SK-N-SH (cell line): Measurements from ENCODE around the gene PCNX2. TPM values are rescaled to one million over a fixed set of nuclear protein-coding genes. Genes with fewer than 3 reads are reported as not detected.

Source experiments
- CTCF ChIA-PET: fragments of 300-600, 350-600 bp; formaldehyde crosslinking; extraction: SDS; loops from one replicate; lab custom pipeline; 2021; lab: Yijun Ruan, JAX
- POLR2A ChIA-PET: fragments of 350-600 bp; sonication (Branson Sonifier 250); formaldehyde crosslinking; extraction: SDS; loops from one replicate; lab custom pipeline; 2020; ENCODE audit warnings: antibody characterized with exemption, inconsistent platforms; lab: Yijun Ruan, JAX
- DNase-seq: peaks from one replicate; pipeline ENCODE4 v3.0.0; 2012
- H2AFZ ChIP-seq: fragments of 200-600 bp; sonication (generic); 2 replicates; pipeline ENCODE4 v1.8.1; 2016; ENCODE audit warnings: antibody characterized with exemption, mild to moderate bottlenecking, low read depth
- H3F3A ChIP-seq: fragments of 200-600 bp; sonication (generic); replicated peaks from 2 replicates; pipeline ENCODE3; 2016; ENCODE audit warnings: antibody characterized with exemption, mild to moderate bottlenecking; ENCODE audit not compliant: insufficient read depth
- H3K27ac ChIP-seq, 2 experiments: fragments of 200-500 bp in 1 of 2; fragments of 200-600 bp in 1 of 2; sonication (Bioruptor generic) in 1 of 2; sonication (generic), shearing (Covaris generic) in 1 of 2; 2 replicates each; pipeline versions ENCODE4 v1.5.1 to v1.6.1; 2014 to 2016; ENCODE audit warnings: low read depth in 2 of 2, inconsistent platforms in 1 of 2, low read length in 1 of 2, mild to moderate bottlenecking in 1 of 2, mixed read lengths in 1 of 2
- H3K27me3 ChIP-seq: fragments of 200-600 bp; sonication (generic), shearing (Covaris generic); 2 replicates; pipeline ENCODE4 v1.6.1; 2016; ENCODE audit warnings: mixed run types; ENCODE audit not compliant: insufficient read depth
- H3K36me3 ChIP-seq, 2 experiments: fragments of 200-500 bp in 1 of 2; fragments of 200-600 bp in 1 of 2; sonication (Bioruptor generic) in 1 of 2; sonication (generic) in 1 of 2; replicated peaks in 1 of 2; 2 replicates each; pipeline versions ENCODE3 to v1.5.1; 2014 to 2016; ENCODE audit warnings: low read length in 1 of 2, mild to moderate bottlenecking in 1 of 2; ENCODE audit not compliant: insufficient read depth in 2 of 2, control insufficient read depth in 1 of 2
- H3K4me1 ChIP-seq, 2 experiments: fragments of 200-500 bp in 1 of 2; fragments of 200-600 bp in 1 of 2; sonication (Bioruptor generic) in 1 of 2; sonication (generic), shearing (Covaris generic) in 1 of 2; 2 replicates each; pipeline versions ENCODE4 v1.5.1 to v1.6.1; 2014 to 2016; ENCODE audit warnings: low read depth in 1 of 2, low read length in 1 of 2, mixed run types in 1 of 2; ENCODE audit not compliant: insufficient read depth in 2 of 2, control insufficient read depth in 1 of 2
- H3K4me2 ChIP-seq: fragments of 200-600 bp; sonication (generic), shearing (Covaris generic); 2 replicates; pipeline ENCODE4 v1.6.1; 2017; ENCODE audit warnings: mixed run types
- H3K4me3 ChIP-seq, 2 experiments: fragments of 200-500 bp in 1 of 2; fragments of 200-600 bp in 1 of 2; sonication (Bioruptor generic) in 1 of 2; sonication (generic), shearing (Covaris generic) in 1 of 2; 2 replicates each; pipeline versions ENCODE4 v1.5.1 to v1.8.1; 2014 to 2016; ENCODE audit warnings: low read depth in 2 of 2, inconsistent platforms in 1 of 2, low read length in 1 of 2, mild to moderate bottlenecking in 1 of 2, mixed read lengths in 1 of 2, moderate library complexity in 1 of 2
- H3K79me2 ChIP-seq: fragments of 200-600 bp; sonication (generic); 2 replicates; pipeline ENCODE4 v1.8.1; 2017; ENCODE audit warnings: mild to moderate bottlenecking; ENCODE audit not compliant: insufficient read depth
- H3K9ac ChIP-seq: fragments of 200-600 bp; sonication (generic); 2 replicates; pipeline ENCODE4 v1.6.1; 2017; ENCODE audit warnings: mixed run types
- H3K9me2 ChIP-seq: fragments of 200-600 bp; sonication (generic); 2 replicates; pipeline ENCODE4 v1.6.1; 2017; ENCODE audit warnings: mixed run types
- H3K9me3 ChIP-seq: fragments of 200-600 bp; sonication (generic); 2 replicates; pipeline ENCODE4 v1.6.1; 2017; ENCODE audit warnings: mixed run types, mild to moderate bottlenecking, moderate library complexity
- H4K20me1 ChIP-seq: fragments of 200-600 bp; sonication (generic); 2 replicates; pipeline ENCODE4 v1.6.1; 2017; ENCODE audit warnings: mild to moderate bottlenecking, mixed run types; ENCODE audit not compliant: insufficient read depth
- CHD2 ChIP-seq: fragments of 150-350 bp; IDR thresholded peaks from 2 replicates; pipeline ENCODE4 v1.6.1; 2018; ENCODE audit warnings: low read length; ENCODE audit not compliant: partially characterized antibody
- CTCF ChIP-seq: fragments of 200-600 bp; sonication (generic); IDR thresholded peaks from 2 replicates; pipeline ENCODE4 v1.6.1; 2017; ENCODE audit warnings: antibody characterized with exemption, mild to moderate bottlenecking, moderate library complexity
- ELF1 ChIP-seq: IDR thresholded peaks from 2 replicates; pipeline ENCODE4 v1.4.0; 2012
- EP300 ChIP-seq, 2 experiments: IDR thresholded peaks; 2 replicates each; pipeline versions ENCODE4 v1.4.0 to v1.6.1; 2012; ENCODE audit warnings: borderline replicate concordance in 1 of 2, low read depth in 1 of 2, low read length in 1 of 2
- FOSL2 ChIP-seq: IDR thresholded peaks from 2 replicates; pipeline ENCODE4 v1.4.0; 2012; ENCODE audit warnings: low read depth, mild to moderate bottlenecking, moderate library complexity, borderline replicate concordance
- FOXJ3 ChIP-seq: sonication (generic); formaldehyde crosslinking; IDR thresholded peaks from 2 replicates; pipeline ENCODE4 v1.5.1; 2020; ENCODE audit warnings: mild to moderate bottlenecking, missing genetic modification reagents
- FOXM1 ChIP-seq: IDR thresholded peaks from 2 replicates; pipeline ENCODE4 v1.4.0; 2012; ENCODE audit warnings: low read depth, mild to moderate bottlenecking
- GABPA ChIP-seq: IDR thresholded peaks from 2 replicates; pipeline ENCODE4 v1.4.0; 2012; ENCODE audit warnings: low read depth, mild to moderate bottlenecking
- GATA2 ChIP-seq: sonication (generic); formaldehyde crosslinking; IDR thresholded peaks from 2 replicates; pipeline ENCODE4 v1.5.0; 2020; ENCODE audit warnings: mild to moderate bottlenecking, missing genetic modification reagents
- MAX ChIP-seq: IDR thresholded peaks from 2 replicates; pipeline ENCODE4 v1.4.0; 2012; ENCODE audit warnings: low read depth
- MXI1 ChIP-seq: IDR thresholded peaks from 2 replicates; pipeline ENCODE4 v1.6.1; 2012; ENCODE audit warnings: mild to moderate bottlenecking, low read depth, low read length, improper control_type of control experiment
- NFIC ChIP-seq: IDR thresholded peaks from 2 replicates; pipeline ENCODE4 v1.4.0; 2012; ENCODE audit warnings: borderline replicate concordance
- NRF1 ChIP-seq: IDR thresholded peaks from 2 replicates; pipeline ENCODE4 v1.6.1; 2012; ENCODE audit warnings: low read depth, mild to moderate bottlenecking, low read length
- PBX3 ChIP-seq: IDR thresholded peaks from 2 replicates; pipeline ENCODE4; 2012
- RAD21 ChIP-seq: IDR thresholded peaks from 2 replicates; pipeline ENCODE4 v1.6.1; 2012; ENCODE audit warnings: mild to moderate bottlenecking, low read length
- RFX5 ChIP-seq: IDR thresholded peaks from 2 replicates; pipeline ENCODE4 v1.6.1; 2012; ENCODE audit warnings: mild to moderate bottlenecking, improper control_type of control experiment, low read length
- SIN3A ChIP-seq: IDR thresholded peaks from 2 replicates; pipeline ENCODE4 v1.6.1; 2012; ENCODE audit warnings: low read depth, mild to moderate bottlenecking, low read length, moderate library complexity, borderline replicate concordance
- SMC3 ChIP-seq: IDR thresholded peaks from 2 replicates; pipeline ENCODE4 v1.6.1; 2012; ENCODE audit warnings: low read depth, low read length, improper control_type of control experiment
- TEAD4 ChIP-seq: IDR thresholded peaks from 2 replicates; pipeline ENCODE4 v1.4.0; 2012; ENCODE audit warnings: mild to moderate bottlenecking, borderline replicate concordance; ENCODE audit not compliant: insufficient read depth
- YY1 ChIP-seq: IDR thresholded peaks from 2 replicates; pipeline ENCODE4 v1.4.0; 2012; ENCODE audit warnings: low read depth, mild to moderate bottlenecking
- ZBTB33 ChIP-seq: IDR thresholded peaks from 2 replicates; pipeline ENCODE4 v1.4.0; 2012; ENCODE audit warnings: low read depth, borderline replicate concordance
- WGBS: methylation state at CpG from one replicate; pipeline ENCODE4 v1.1.6; 2017; ENCODE audit warnings: low lambda C conversion rate; 5-methylcytosine and 5-hydroxymethylcytosine counted together
- polyA plus RNA-seq, 3 experiments: library from polyadenylated mRNA; depleted of rRNA; stranded (reverse); fragments of >200 nt; gene quantifications; 2 replicates each; pipeline ENCODE4 v1.2.3, GENCODE V29; 2012

The PCNX2 gene
- polyA plus RNA-seq, 1 of the 3 experiments (the other 2 are of a cell fraction), result 10.6 TPM

GRCh38 chr1:233042834-233043233 lies 252.7 kb downstream of the PCNX2 start:
- Histone ChIP-seq H3K27me3 (no peaks in the 10 kb centered on the region), H3F3A (no peaks in the 10 kb centered on the region), H3K4me3 (no peak overlapping the region), H3K4me2 (no peak overlapping the region), H3K9me3 (no peaks in the 10 kb centered on the region), H3K79me2 (no peaks in the 10 kb centered on the region), H3K36me3 (no peaks in the 10 kb centered on the region), H3K27ac (no peak overlapping the region), H2AFZ (no peak overlapping the region), H3K9ac (no peak overlapping the region), H4K20me1 (no peaks in the 10 kb centered on the region), H3K9me2 (no peaks in the 10 kb centered on the region), H3K4me1 (peaks cover 0 to 8% of the 10 kb centered on the region in 2 experiments; a peak in 2 of 4 replicates)
- 92% methylated on average over 3 of the region's 3 CpGs for WGBS
- TF ChIP-seq YY1 (no peak), FOXM1 (no peak), MAX (no peak), SMC3 (no peak), ELF1 (no peak), SIN3A (no peak), CHD2 (no peak), TEAD4 (no peak), GATA2 (CRISPR knock-in tag) (no peak), RFX5 (no peak), EP300 (IDR thresholded peaks at IDR 0.05; ENCODE audit: borderline replicate concordance in 1 of 2, low read depth in 1 of 2, low read length in 1 of 2) (no peak)
- no peak for DNase-seq
- ChIA-PET POLR2A (no interaction called here), CTCF (no interaction called here)

GRCh38 chr1:233040494-233040893 lies 255.0 kb downstream of the PCNX2 start:
- H3K9me2 ChIP-seq, result no peaks in the 10 kb centered on the region
- CTCF ChIA-PET, result no interaction called here
- no peaks in the 10 kb centered on the region for H3K79me2 ChIP-seq
- H4K20me1 ChIP-seq, result no peaks in the 10 kb centered on the region
- H3K9ac ChIP-seq, result no peak overlapping the region
- no peak overlapping the region for H3K4me2 ChIP-seq
- no peaks in the 10 kb centered on the region for H3K36me3 ChIP-seq
- H3F3A ChIP-seq, result no peaks in the 10 kb centered on the region
- POLR2A ChIA-PET, result no interaction called here
- no peak overlapping the region for H3K4me3 ChIP-seq
- H3K27ac ChIP-seq, result no peak overlapping the region
- H3K4me1 ChIP-seq, result peaks cover 0 to 5% of the 10 kb centered on the region in 2 experiments; a peak in 2 of 4 replicates
- WGBS, result 93% methylated on average over 4 of the region's 4 CpGs
- H2AFZ ChIP-seq, result no peak overlapping the region
- no peaks in the 10 kb centered on the region for H3K9me3 ChIP-seq
- no peak for DNase-seq
- no peaks in the 10 kb centered on the region for H3K27me3 ChIP-seq
- TF ChIP-seq NRF1 (no peak), PBX3 (no peak), FOXJ3 (no peak), CTCF (no peak), RFX5 (no peak), FOSL2 (no peak), RAD21 (no peak), ZBTB33 (no peak), SIN3A (no peak), NFIC (no peak), YY1 (no peak), TEAD4 (no peak), MXI1 (no peak), GABPA (no peak), SMC3 (no peak)
